ENCODE results near the gene IPO11. TPM values are rescaled to one million over a fixed set of nuclear protein-coding genes. Genes with fewer than 3 reads are reported as not detected.
A peak's percentile ranks its signal among the peaks of the same experiment; 100 is the strongest.

IPO11 gene
- total RNA-seq, 1 experiment from 2014 or later, result 23.0 TPM

- in situ Hi-C loops (cut with HindIII; ENCODE audit: low pct_unique_long_range_greater_than_20kb, low sequenced_read_pairs), result no loop called here
- DNase-seq (ENCODE audit: low read depth, low spot score), result peak; percentile 9
Measured at GRCh38 chr5:62578540-62578939, 166.0 kb downstream of the IPO11 start, which contains the start of gene LRRC70. LRRC70 (plus strand) TSS chr5:62578819; CDS start chr5:62579439, 620 bp downstream.

GRCh38 chr5:62579761-62580160, 167.2 kb downstream of the IPO11 start:
- DNase-seq (ENCODE audit: low read depth, low spot score), result no peak
- in situ Hi-C loops (cut with HindIII; ENCODE audit: low pct_unique_long_range_greater_than_20kb, low sequenced_read_pairs), result no loop called here

GRCh38 chr5:62581836-62582597, 169.5 kb downstream of the IPO11 start:
- no peak for DNase-seq (ENCODE audit: low read depth, low spot score)
- in situ Hi-C loops (cut with HindIII; ENCODE audit: low pct_unique_long_range_greater_than_20kb, low sequenced_read_pairs), result no loop called here

GRCh38 chr5:62584391-62584790, 171.8 kb downstream of the IPO11 start:
- in situ Hi-C loops (cut with HindIII; ENCODE audit: low pct_unique_long_range_greater_than_20kb, low sequenced_read_pairs), result no loop called here

GRCh38 chr5:62585306-62585705, 172.7 kb downstream of the IPO11 start:
- in situ Hi-C loops (cut with HindIII; ENCODE audit: low pct_unique_long_range_greater_than_20kb, low sequenced_read_pairs), result no loop called here
- no peak for DNase-seq (ENCODE audit: low read depth, low spot score)

More at GRCh38 chr5:62584391-62584790, 171.8 kb downstream of the IPO11 start:
- no peak for DNase-seq (ENCODE audit: low read depth, low spot score)

- DNase-seq (ENCODE audit: low read depth, low spot score), result no peak
- in situ Hi-C loops (cut with HindIII; ENCODE audit: low pct_unique_long_range_greater_than_20kb, low sequenced_read_pairs), result no loop called here
Measured at GRCh38 chr5:62585751-62586150, 173.2 kb downstream of the IPO11 start.

GRCh38 chr5:62587737-62588136, 175.2 kb downstream of the IPO11 start:
- no peak for DNase-seq (ENCODE audit: low read depth, low spot score)
- in situ Hi-C loops (cut with HindIII; ENCODE audit: low pct_unique_long_range_greater_than_20kb, low sequenced_read_pairs), result no loop called here

- in situ Hi-C loops (cut with HindIII; ENCODE audit: low pct_unique_long_range_greater_than_20kb, low sequenced_read_pairs), result no loop called here
- DNase-seq (ENCODE audit: low read depth, low spot score), result no peak
Measured at GRCh38 chr5:62588668-62589067, 176.1 kb downstream of the IPO11 start.

GRCh38 chr5:62589504-62589903, 176.9 kb downstream of the IPO11 start:
- peak; percentile 5 for DNase-seq (ENCODE audit: low read depth, low spot score)
- in situ Hi-C loops (cut with HindIII; ENCODE audit: low pct_unique_long_range_greater_than_20kb, low sequenced_read_pairs), result no loop called here

GRCh38 chr5:62590387-62590786, 177.8 kb downstream of the IPO11 start:
- in situ Hi-C loops (cut with HindIII; ENCODE audit: low pct_unique_long_range_greater_than_20kb, low sequenced_read_pairs), result no loop called here

GRCh38 chr5:62592558-62592957, 180.0 kb downstream of the IPO11 start:
- DNase-seq (ENCODE audit: low read depth, low spot score), result no peak
- in situ Hi-C loops (cut with HindIII; ENCODE audit: low pct_unique_long_range_greater_than_20kb, low sequenced_read_pairs), result no loop called here

More at GRCh38 chr5:62590387-62590786, 177.8 kb downstream of the IPO11 start:
- DNase-seq (ENCODE audit: low read depth, low spot score), result no peak

- in situ Hi-C loops (cut with HindIII; ENCODE audit: low pct_unique_long_range_greater_than_20kb, low sequenced_read_pairs), result no loop called here
- no peak for DNase-seq (ENCODE audit: low read depth, low spot score)
Measured at GRCh38 chr5:62593331-62593730, 180.8 kb downstream of the IPO11 start.

GRCh38 chr5:62594364-62594984, 181.9 kb downstream of the IPO11 start:
- no peak for DNase-seq (ENCODE audit: low read depth, low spot score)
- in situ Hi-C loops (cut with HindIII; ENCODE audit: low pct_unique_long_range_greater_than_20kb, low sequenced_read_pairs), result no loop called here

- in situ Hi-C loops (cut with HindIII; ENCODE audit: low pct_unique_long_range_greater_than_20kb, low sequenced_read_pairs), result no loop called here
- no peak for DNase-seq (ENCODE audit: low read depth, low spot score)
Measured at GRCh38 chr5:62596096-62596495, 183.5 kb downstream of the IPO11 start.

- no peak for DNase-seq (ENCODE audit: low read depth, low spot score)
- in situ Hi-C loops (cut with HindIII; ENCODE audit: low pct_unique_long_range_greater_than_20kb, low sequenced_read_pairs), result no loop called here
Measured at GRCh38 chr5:62596691-62597090, 184.1 kb downstream of the IPO11 start.

- no peak for DNase-seq (ENCODE audit: low read depth, low spot score)
- in situ Hi-C loops (cut with HindIII; ENCODE audit: low pct_unique_long_range_greater_than_20kb, low sequenced_read_pairs), result no loop called here
Measured at GRCh38 chr5:62597314-62597713, 184.8 kb downstream of the IPO11 start.

GRCh38 chr5:62600560-62601252, 188.1 kb downstream of the IPO11 start:
- in situ Hi-C loops (cut with HindIII; ENCODE audit: low pct_unique_long_range_greater_than_20kb, low sequenced_read_pairs), result no loop called here
- no peak for DNase-seq (ENCODE audit: low read depth, low spot score)

GRCh38 chr5:62603934-62604333, 191.4 kb downstream of the IPO11 start:
- in situ Hi-C loops (cut with HindIII; ENCODE audit: low pct_unique_long_range_greater_than_20kb, low sequenced_read_pairs), result no loop called here
- no peak for DNase-seq (ENCODE audit: low read depth, low spot score)

All from SK-MEL-5 (cell line).